IMR-90 (cell line): ENCODE measurements around the gene LYPD3. TPM values are rescaled to one million over a fixed set of nuclear protein-coding genes. Genes with fewer than 3 reads are reported as not detected.

Experiments
- ATAC-seq: fragments of 200-7000 bp; cut with Tn5 transposase; 2 replicates; pipeline ENCODE4 v1.9.1; 2020; ENCODE audit warnings: low read depth, mild to moderate bottlenecking, moderate library complexity
- BruUV-seq: library from RNA; stranded (reverse); fragments of 400-500 nt; replicated peaks from 2 replicates; lab custom pipeline; 2021; lab: Mats Ljungman, UMichigan
- CTCF ChIA-PET: fragments of 300-600 bp; formaldehyde crosslinking; extraction: SDS; loops from one replicate; lab custom pipeline; 2021; ENCODE audit warnings: antibody characterized with exemption; lab: Yijun Ruan, JAX
- POLR2A ChIA-PET: fragments of 300-600 bp; sonication (Branson Sonifier 250); formaldehyde crosslinking; loops from one replicate; lab custom pipeline; 2022; ENCODE audit warnings: antibody characterized with exemption; ENCODE audit not compliant: unreplicated experiment; lab: Charles Lee
- DNase-seq: peaks from one replicate; pipeline ENCODE4 v3.0.0; 2013
- H2AFZ ChIP-seq: replicated peaks from 2 replicates; pipeline ENCODE3; 2013; ENCODE audit warnings: low read length, mild to moderate bottlenecking; ENCODE audit not compliant: poor library complexity
- H2AK5ac ChIP-seq: 2 replicates; pipeline ENCODE4 v1.6.1; 2013; ENCODE audit warnings: low read depth, low read length, inconsistent platforms
- H2AK9ac ChIP-seq: replicated peaks from 2 replicates; pipeline ENCODE3; 2013; ENCODE audit warnings: mild to moderate bottlenecking, low read depth, low read length, moderate library complexity; ENCODE audit not compliant: poor library complexity
- H2BK120ac ChIP-seq: 2 replicates; pipeline ENCODE4 v1.6.1; 2013; ENCODE audit warnings: low read depth, low read length, inconsistent platforms
- H2BK15ac ChIP-seq: 3 replicates; pipeline ENCODE4 v1.6.1; 2013; ENCODE audit warnings: low read depth, low read length, inconsistent platforms
- H2BK20ac ChIP-seq: 2 replicates; pipeline ENCODE4 v1.6.1; 2013; ENCODE audit warnings: low read depth, mild to moderate bottlenecking, inconsistent platforms, low read length, moderate library complexity
- H2BK5ac ChIP-seq: 2 replicates; pipeline ENCODE4 v1.6.1; 2013; ENCODE audit warnings: mild to moderate bottlenecking, low read depth, low read length, inconsistent platforms; ENCODE audit not compliant: poor library complexity, severe bottlenecking
- H3K14ac ChIP-seq: replicated peaks from 2 replicates; pipeline ENCODE4 v1.6.1; 2013; ENCODE audit warnings: low read depth, low read length, inconsistent platforms
- H3K18ac ChIP-seq: 2 replicates; pipeline ENCODE4 v1.6.1; 2013; ENCODE audit warnings: low read depth, low read length, control low read depth
- H3K23ac ChIP-seq: 2 replicates; pipeline ENCODE4 v1.6.1; 2013; ENCODE audit warnings: low read depth, low read length, inconsistent platforms
- H3K27ac ChIP-seq: 2 replicates; pipeline ENCODE4 v1.5.1; 2013; ENCODE audit warnings: mild to moderate bottlenecking, control low read depth, low read length; ENCODE audit not compliant: insufficient read depth
- H3K27me3 ChIP-seq: 2 replicates; pipeline ENCODE4 v1.6.1; 2013; ENCODE audit warnings: low read length; ENCODE audit not compliant: control insufficient read depth, insufficient read depth
- H3K36me3 ChIP-seq: 2 replicates; pipeline ENCODE4 v1.6.1; 2013; ENCODE audit warnings: low read length, mixed read lengths; ENCODE audit not compliant: control insufficient read depth, insufficient read depth
- H3K4ac ChIP-seq: 2 replicates; pipeline ENCODE4 v1.6.1; 2013; ENCODE audit warnings: low read depth, low read length, inconsistent platforms
- H3K4me1 ChIP-seq: 2 replicates; pipeline ENCODE4 v1.6.1; 2013; ENCODE audit warnings: low read length, mixed read lengths; ENCODE audit not compliant: control insufficient read depth, insufficient read depth
- H3K4me2 ChIP-seq: 2 replicates; pipeline ENCODE4 v1.6.1; 2013; ENCODE audit warnings: low read depth, mild to moderate bottlenecking, control low read depth, low read length, moderate library complexity
- H3K4me3 ChIP-seq: 2 replicates; pipeline ENCODE4 v1.5.1; 2013; ENCODE audit warnings: low read depth, mild to moderate bottlenecking, control low read depth, low read length, moderate library complexity; ENCODE audit not compliant: insufficient read depth
- H3K56ac ChIP-seq: 2 replicates; pipeline ENCODE4 v1.6.1; 2013; ENCODE audit warnings: low read length, inconsistent platforms; ENCODE audit not compliant: insufficient read depth; ENCODE audit errors: extremely low read depth
- H3K79me1 ChIP-seq, 2 experiments: 2 replicates each; pipeline ENCODE4 v1.6.1; 2013; ENCODE audit warnings: low read length in 2 of 2, inconsistent platforms in 1 of 2, low read depth in 1 of 2
- H3K9ac ChIP-seq: 2 replicates; pipeline ENCODE4 v1.6.1; 2013; ENCODE audit warnings: low read depth, low read length, control low read depth
- H3K9me1 ChIP-seq: 2 replicates; pipeline ENCODE4 v1.6.1; 2013; ENCODE audit warnings: low read length, inconsistent platforms; ENCODE audit not compliant: insufficient read depth
- H3K9me3 ChIP-seq: 2 replicates; pipeline ENCODE4 v1.6.1; 2013; ENCODE audit warnings: low read length; ENCODE audit not compliant: control insufficient read depth, insufficient read depth
- H4K20me1 ChIP-seq: 2 replicates; pipeline ENCODE4 v1.6.1; 2013; ENCODE audit warnings: low read length, inconsistent platforms; ENCODE audit not compliant: insufficient read depth
- H4K5ac ChIP-seq: 2 replicates; pipeline ENCODE4 v1.6.1; 2013; ENCODE audit warnings: mild to moderate bottlenecking, low read depth, low read length, control low read depth
- H4K8ac ChIP-seq, 2 experiments: 2 replicates each; pipeline ENCODE4 v1.6.1; 2013; ENCODE audit warnings: low read depth in 2 of 2, low read length in 2 of 2, control low read depth in 1 of 2, inconsistent platforms in 1 of 2
- H4K91ac ChIP-seq: 2 replicates; pipeline ENCODE4 v1.6.1; 2013; ENCODE audit warnings: low read depth, low read length, inconsistent platforms; ENCODE audit not compliant: insufficient read depth
- CEBPB ChIP-seq: IDR thresholded peaks from 2 replicates; pipeline ENCODE4 v1.6.1; 2012; ENCODE audit warnings: low read depth, low read length, improper control_type of control experiment
- CHD1 ChIP-seq: IDR thresholded peaks from 2 replicates; pipeline ENCODE4 v1.6.1; 2012; ENCODE audit warnings: low read depth, low read length, improper control_type of control experiment
- CTCF ChIP-seq: conservative IDR thresholded peaks from 2 replicates; pipeline ENCODE4 v1.5.1; 2012; ENCODE audit warnings: mild to moderate bottlenecking, low read depth, low read length, improper control_type of control experiment
- NFE2L2 ChIP-seq: fragments of 150-350 bp; IDR thresholded peaks from 2 replicates; pipeline ENCODE4 v1.6.1; 2016; ENCODE audit warnings: low read depth, mild to moderate bottlenecking, low read length
- POLR2A ChIP-seq: IDR thresholded peaks from 2 replicates; pipeline ENCODE4 v1.6.1; 2012; ENCODE audit warnings: mild to moderate bottlenecking, low read depth, low read length
- RFX5 ChIP-seq: IDR thresholded peaks from 2 replicates; pipeline ENCODE4 v1.8.0; 2012; ENCODE audit warnings: low read depth, mild to moderate bottlenecking, low read length, moderate library complexity
- SMC3 ChIP-seq: fragments of 150-350 bp; IDR thresholded peaks from 2 replicates; pipeline ENCODE4 v1.6.1; 2016; ENCODE audit warnings: low read depth, mild to moderate bottlenecking, antibody characterized with exemption, low read length, moderate library complexity
- WGBS, 2 experiments: methylation state at CpG; one replicate each; pipeline versions ENCODE4 v1.1.5 to v1.1.7; 2013; ENCODE audit warnings: missing lambda C conversion rate in 2 of 2; ENCODE audit not compliant: insufficient read length in 1 of 2; ENCODE audit errors: extremely low coverage in 2 of 2; 5-methylcytosine and 5-hydroxymethylcytosine counted together
- dilution Hi-C: fragments of 300-500 bp; cut with HindIII; formaldehyde crosslinking; loops from one replicate; pipeline ENCODE4 v1.14.3; 2018; ENCODE audit warnings: low sequenced_read_pairs; ENCODE audit not compliant: unreplicated experiment
- in situ Hi-C: fragments of 300-500 bp; cut with MboI; formaldehyde crosslinking; loops from 3 replicates; pipeline ENCODE4 v1.14.3; 2019; ENCODE audit warnings: low sequenced_read_pairs, inconsistent platforms, mixed read lengths
- intact Hi-C: fragments of 100-400 bp; cut with micrococcal nuclease; formaldehyde crosslinking; loops from 2 replicates; pipeline ENCODE4 v1.10.0; 2022
- polyA plus RNA-seq, 3 experiments: library from polyadenylated mRNA; depleted of rRNA; stranded (reverse); fragments of >200 nt; gene quantifications; 2 replicates each; pipeline ENCODE4 v1.2.3, GENCODE V29; 2012; ENCODE audit warnings: low replicate concordance in 1 of 3
- total RNA-seq: library from RNA; depleted of rRNA; stranded (reverse); fragments of >200 nt; gene quantifications from 2 replicates; pipeline ENCODE4 v1.2.3, GENCODE V29; 2012

Gene LYPD3
- total and polyA plus RNA-seq, 2 of the 4 experiments (the other 2 are of a cell fraction): 0.18 to 1.1 TPM

GRCh38 chr19:43481701-43482100 is 16.3 kb upstream of the LYPD3 start:
- Histone ChIP-seq H2BK15ac (no peak overlapping the region), H2BK20ac (no peak overlapping the region), H3K4me1 (peaks cover 4% of the 10 kb centered on the region), H4K20me1 (peaks cover 3% of the 10 kb centered on the region), H3K36me3 (peaks cover 7% of the 10 kb centered on the region), H3K18ac (no peak overlapping the region), H3K4me2 (no peak overlapping the region), H3K27me3 (no peaks in the 10 kb centered on the region), H3K4ac (no peak overlapping the region), H3K79me1 (no peaks in the 10 kb centered on the region), H2AK5ac (no peak overlapping the region), H4K91ac (no peak overlapping the region), H3K9ac (no peak overlapping the region), H3K9me1 (peaks cover 13% of the 10 kb centered on the region), H3K23ac (no peak overlapping the region), H3K56ac (no peak overlapping the region), H2BK120ac (no peak overlapping the region), H3K4me3 (no peak overlapping the region), H3K27ac (no peak overlapping the region), H4K8ac (no peak overlapping the region), H3K14ac (no peak overlapping the region), H3K9me3 (no peaks in the 10 kb centered on the region), H2AK9ac (no peak overlapping the region), H4K5ac (no peak overlapping the region), H2BK5ac (no peak overlapping the region), H2AFZ (no peak overlapping the region)
- intact Hi-C loops (no loop called here), dilution Hi-C loops (no loop called here), in situ Hi-C loops (no loop called here)
- ATAC-seq (no peak), DNase-seq (no peak)
- POLR2A ChIA-PET: no interaction called here
- CTCF ChIA-PET: no interaction called here
- no TSS peak for BruUV-seq
- no peak for TF ChIP-seq CTCF
- no peak for TF ChIP-seq SMC3
- TF ChIP-seq CEBPB: no peak
- TF ChIP-seq NFE2L2: no peak
- TF ChIP-seq POLR2A: no peak
- no peak for TF ChIP-seq RFX5
- TF ChIP-seq CHD1: no peak
- WGBS, 2 experiments: 90% methylated on average over 2 of the region's 6 CpGs; no CpG with 5 or more reads in 1 of the 2 experiments
